ENCODE data around the gene ACSL5. TPM values are rescaled to one million over a fixed set of nuclear protein-coding genes. Genes with fewer than 3 reads are reported as not detected.

ACSL5 gene
- polyA plus RNA-seq, 1 donor (not counting 4 experiments of a cell fraction or from before 2014, with no cell fraction given), result 0.04 TPM

DNA sequence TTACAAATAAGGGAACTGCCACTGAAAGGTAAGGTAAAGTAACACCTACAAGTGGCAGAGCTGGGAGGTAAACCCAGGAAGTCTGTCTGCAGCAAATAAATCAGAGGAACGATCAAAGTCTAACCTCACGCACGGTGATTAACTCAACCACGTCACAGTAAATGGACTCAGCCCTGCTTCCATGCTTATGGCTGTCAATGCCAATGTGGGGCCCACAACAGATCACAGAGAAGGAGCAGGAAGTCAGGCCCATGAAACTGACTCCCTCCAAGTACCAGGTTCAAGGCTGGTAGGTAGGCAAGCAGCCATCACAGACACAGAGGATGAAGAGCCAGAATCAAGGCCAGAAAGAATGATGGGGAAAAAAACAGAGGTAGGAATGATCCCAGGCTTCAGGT lies 38.0 kb upstream of the ACSL5 start:
- TF ChIP-seq, protein P1, sequence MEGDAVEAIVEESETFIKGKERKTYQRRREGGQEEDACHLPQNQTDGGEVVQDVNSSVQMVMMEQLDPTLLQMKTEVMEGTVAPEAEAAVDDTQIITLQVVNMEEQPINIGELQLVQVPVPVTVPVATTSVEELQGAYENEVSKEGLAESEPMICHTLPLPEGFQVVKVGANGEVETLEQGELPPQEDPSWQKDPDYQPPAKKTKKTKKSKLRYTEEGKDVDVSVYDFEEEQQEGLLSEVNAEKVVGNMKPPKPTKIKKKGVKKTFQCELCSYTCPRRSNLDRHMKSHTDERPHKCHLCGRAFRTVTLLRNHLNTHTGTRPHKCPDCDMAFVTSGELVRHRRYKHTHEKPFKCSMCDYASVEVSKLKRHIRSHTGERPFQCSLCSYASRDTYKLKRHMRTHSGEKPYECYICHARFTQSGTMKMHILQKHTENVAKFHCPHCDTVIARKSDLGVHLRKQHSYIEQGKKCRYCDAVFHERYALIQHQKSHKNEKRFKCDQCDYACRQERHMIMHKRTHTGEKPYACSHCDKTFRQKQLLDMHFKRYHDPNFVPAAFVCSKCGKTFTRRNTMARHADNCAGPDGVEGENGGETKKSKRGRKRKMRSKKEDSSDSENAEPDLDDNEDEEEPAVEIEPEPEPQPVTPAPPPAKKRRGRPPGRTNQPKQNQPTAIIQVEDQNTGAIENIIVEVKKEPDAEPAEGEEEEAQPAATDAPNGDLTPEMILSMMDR (optimal IDR thresholded peaks at IDR 0.05 in 1 of 3, IDR thresholded peaks at IDR 0.05 in 1 of 3, conservative IDR thresholded peaks at IDR 0.05 in 1 of 3; ENCODE audit: extremely low read depth in 1 of 3, insufficient read depth in 2 of 3, low read length in 3 of 3), result no peak
- no peak for TF ChIP-seq EZH2 (IDR thresholded peaks at IDR 0.05; ENCODE audit: low read length)
- Histone ChIP-seq H3K4me3 (ENCODE audit: control insufficient read depth in 2 of 3, extremely low read depth in 1 of 3, insufficient read depth in 2 of 3, low read depth in 1 of 3, low read length in 3 of 3) (no peak overlapping the region), H3K79me2 (ENCODE audit: control insufficient read depth, insufficient read depth, low read length) (no peaks in the 10 kb centered on the region), H3K27ac (ENCODE audit: control insufficient read depth, insufficient read depth, low read length) (no peak overlapping the region), H3K36me3 (ENCODE audit: control insufficient read depth in 2 of 2, extremely low read depth in 1 of 2, insufficient read depth in 2 of 2, low read length in 2 of 2) (no peaks in the 10 kb centered on the region), H3K4me1 (ENCODE audit: control insufficient read depth, extremely low read depth, insufficient read depth, low read length) (no peaks in the 10 kb centered on the region), H2AFZ (ENCODE audit: control insufficient read depth, low read length) (no peak overlapping the region), H3K9ac (ENCODE audit: control insufficient read depth, extremely low read depth, insufficient read depth, low read length) (no peak overlapping the region), H3K9me3 (ENCODE audit: control insufficient read depth, low read depth, low read length) (no peaks in the 10 kb centered on the region), H4K20me1 (ENCODE audit: control insufficient read depth, extremely low read depth, insufficient read depth, low read length) (no peaks in the 10 kb centered on the region), H3K9me1 (ENCODE audit: control insufficient read depth, extremely low read depth, insufficient read depth, low read length) (no peaks in the 10 kb centered on the region), H3K4me2 (ENCODE audit: control insufficient read depth, extremely low read depth, insufficient read depth, low read depth, low read length) (no peak overlapping the region), H3K27me3 (ENCODE audit: control insufficient read depth, extremely low read depth, insufficient read depth, low read length) (no peaks in the 10 kb centered on the region)
- no peak for FAIRE-seq
- dilution Hi-C loops (cut with MboI; ENCODE audit: extremely low pct_ligation_motif_present, low sequenced_read_pairs), result no loop called here
- DNase-seq (ENCODE audit: low read depth, low spot score), result no peak

- TF ChIP-seq EZH2 (IDR thresholded peaks at IDR 0.05; ENCODE audit: low read length), result no peak
- TF ChIP-seq, protein P1 (optimal IDR thresholded peaks at IDR 0.05 in 1 of 3, IDR thresholded peaks at IDR 0.05 in 1 of 3, conservative IDR thresholded peaks at IDR 0.05 in 1 of 3; ENCODE audit: extremely low read depth in 1 of 3, insufficient read depth in 2 of 3, low read length in 3 of 3), result no peak
- Histone ChIP-seq H4K20me1 (ENCODE audit: control insufficient read depth, extremely low read depth, insufficient read depth, low read length) (no peaks in the 10 kb centered on the region), H2AFZ (ENCODE audit: control insufficient read depth, low read length) (no peak overlapping the region), H3K27ac (ENCODE audit: control insufficient read depth, insufficient read depth, low read length) (no peak overlapping the region), H3K4me2 (ENCODE audit: control insufficient read depth, extremely low read depth, insufficient read depth, low read depth, low read length) (no peak overlapping the region), H3K9me3 (ENCODE audit: control insufficient read depth, low read depth, low read length) (no peaks in the 10 kb centered on the region), H3K9me1 (ENCODE audit: control insufficient read depth, extremely low read depth, insufficient read depth, low read length) (no peaks in the 10 kb centered on the region), H3K4me1 (ENCODE audit: control insufficient read depth, extremely low read depth, insufficient read depth, low read length) (no peaks in the 10 kb centered on the region), H3K27me3 (ENCODE audit: control insufficient read depth, extremely low read depth, insufficient read depth, low read length) (no peaks in the 10 kb centered on the region), H3K9ac (ENCODE audit: control insufficient read depth, extremely low read depth, insufficient read depth, low read length) (no peak overlapping the region), H3K4me3 (ENCODE audit: control insufficient read depth in 2 of 3, extremely low read depth in 1 of 3, insufficient read depth in 2 of 3, low read depth in 1 of 3, low read length in 3 of 3) (no peak overlapping the region), H3K36me3 (ENCODE audit: control insufficient read depth in 2 of 2, extremely low read depth in 1 of 2, insufficient read depth in 2 of 2, low read length in 2 of 2) (no peaks in the 10 kb centered on the region), H3K79me2 (ENCODE audit: control insufficient read depth, insufficient read depth, low read length) (no peaks in the 10 kb centered on the region)
- DNase-seq (ENCODE audit: low read depth, low spot score) (no peak), FAIRE-seq (no peak)
- dilution Hi-C loops (cut with MboI; ENCODE audit: extremely low pct_ligation_motif_present, low sequenced_read_pairs), result no loop called here
Observed at GRCh38 chr10:112336556-112337201, 37.2 kb upstream of the ACSL5 start.

Data from keratinocyte (primary cell).